Mesenchymal stem cell (in vitro differentiated cells and primary cell): ENCODE results near the gene FARS2.
"Not testable (repeated sequence)": the region's sequence is repeated elsewhere in the genome, so short reads cannot be mapped to it uniquely, and the experiment has no call there.

Experiments
- DNase-seq: peaks from one replicate; pipeline ENCODE4 v3.0.0-alpha.2; 2013
- H2AFZ ChIP-seq: one replicate; pipeline ENCODE4 v1.6.1; 2013; ENCODE audit warnings: low read depth, mild to moderate bottlenecking, control low read depth, inconsistent platforms, low read length, moderate library complexity
- H2AK5ac ChIP-seq: 2 replicates; pipeline ENCODE4 v1.6.1; 2013; ENCODE audit warnings: low read length, moderate library complexity, mild to moderate bottlenecking, inconsistent platforms; ENCODE audit not compliant: severe bottlenecking
- H2BK120ac ChIP-seq: one replicate; pipeline ENCODE4 v1.6.1; 2013; ENCODE audit warnings: low read depth, mild to moderate bottlenecking, inconsistent platforms, low read length, moderate library complexity
- H2BK12ac ChIP-seq, 2 experiments: one replicate each; pipeline ENCODE4 v1.6.1; 2013; ENCODE audit warnings: inconsistent platforms in 2 of 2, low read length in 2 of 2, mild to moderate bottlenecking in 2 of 2, moderate library complexity in 2 of 2, control low read depth in 1 of 2
- H2BK15ac ChIP-seq: one replicate; pipeline ENCODE4 v1.6.1; 2013; ENCODE audit warnings: mild to moderate bottlenecking, low read depth, inconsistent platforms; ENCODE audit not compliant: poor library complexity, severe bottlenecking
- H2BK5ac ChIP-seq: 2 replicates; pipeline ENCODE4 v1.6.1; 2013; ENCODE audit warnings: low read depth, mild to moderate bottlenecking, low read length, control low read depth, inconsistent platforms; ENCODE audit not compliant: poor library complexity, severe bottlenecking
- H3K14ac ChIP-seq, 2 experiments: one replicate each; pipeline ENCODE4 v1.6.1; 2013; ENCODE audit warnings: inconsistent platforms in 2 of 2, low read length in 2 of 2, control low read depth in 1 of 2, mild to moderate bottlenecking in 1 of 2, moderate library complexity in 1 of 2
- H3K18ac ChIP-seq, 2 experiments: one replicate each; pipeline ENCODE4 v1.6.1; 2013; ENCODE audit warnings: inconsistent platforms in 2 of 2, low read length in 2 of 2, control low read depth in 1 of 2, low read depth in 1 of 2, mild to moderate bottlenecking in 1 of 2
- H3K23ac ChIP-seq, 2 experiments: one replicate each; pipeline ENCODE4 v1.6.1; 2013; ENCODE audit warnings: inconsistent platforms in 2 of 2, low read length in 2 of 2, mild to moderate bottlenecking in 2 of 2, moderate library complexity in 2 of 2, control low read depth in 1 of 2
- H3K27ac ChIP-seq: 2 replicates; pipeline ENCODE4 v1.5.1; 2013; ENCODE audit warnings: mild to moderate bottlenecking, moderate library complexity, low read length, control low read depth, inconsistent platforms; ENCODE audit not compliant: poor library complexity, severe bottlenecking
- H3K27me3 ChIP-seq, 2 experiments: 2 replicates each; pipeline versions ENCODE4 v1.6.1 to v1.7.0; 2013; ENCODE audit warnings: low read length in 2 of 2, mild to moderate bottlenecking in 2 of 2, moderate library complexity in 2 of 2, control low read depth in 1 of 2, inconsistent platforms in 1 of 2; ENCODE audit not compliant: control insufficient read depth in 1 of 2, insufficient read depth in 1 of 2
- H3K36me3 ChIP-seq, 2 experiments: 2 replicates each; pipeline versions ENCODE4 v1.6.1 to v1.7.0; 2013; ENCODE audit warnings: low read length in 2 of 2, control low read depth in 1 of 2, inconsistent platforms in 1 of 2, low read depth in 1 of 2, mild to moderate bottlenecking in 1 of 2; ENCODE audit not compliant: insufficient read depth in 2 of 2, control insufficient read depth in 1 of 2
- H3K4ac ChIP-seq, 2 experiments: one replicate each; pipeline ENCODE4 v1.6.1; 2013; ENCODE audit warnings: inconsistent platforms in 2 of 2, low read length in 2 of 2, mild to moderate bottlenecking in 2 of 2, moderate library complexity in 2 of 2, control low read depth in 1 of 2, low read depth in 1 of 2
- H3K4me1 ChIP-seq: 2 replicates; pipeline ENCODE4 v1.6.1; 2013; ENCODE audit warnings: low read depth, low read length, control low read depth; ENCODE audit not compliant: control insufficient read depth, insufficient read depth
- H3K4me2 ChIP-seq: 2 replicates; pipeline ENCODE4 v1.6.1; 2013; ENCODE audit warnings: low read length, mild to moderate bottlenecking, inconsistent platforms; ENCODE audit not compliant: poor library complexity, severe bottlenecking
- H3K4me3 ChIP-seq, 2 experiments: 2 replicates each; pipeline versions ENCODE4 v1.5.1 to v1.7.0; 2013; ENCODE audit warnings: low read length in 2 of 2, mild to moderate bottlenecking in 2 of 2, control low read depth in 1 of 2, low read depth in 1 of 2; ENCODE audit not compliant: insufficient read depth in 1 of 2
- H3K79me1 ChIP-seq: replicated peaks from 2 replicates; pipeline ENCODE4 v1.6.1; 2013; ENCODE audit warnings: mild to moderate bottlenecking, control low read depth, low read length, inconsistent platforms; ENCODE audit not compliant: poor library complexity, severe bottlenecking
- H3K9ac ChIP-seq: 2 replicates; pipeline ENCODE4 v1.7.0; 2013; ENCODE audit warnings: mild to moderate bottlenecking, low read length, moderate library complexity
- H3K9me3 ChIP-seq: 2 replicates; pipeline ENCODE4 v1.7.0; 2013; ENCODE audit warnings: mild to moderate bottlenecking, low read length; ENCODE audit not compliant: control insufficient read depth
- H4K8ac ChIP-seq: one replicate; pipeline ENCODE4 v1.6.1; 2013; ENCODE audit warnings: inconsistent platforms, mild to moderate bottlenecking, low read length, moderate library complexity
- H4K91ac ChIP-seq: one replicate; pipeline ENCODE4 v1.6.1; 2013; ENCODE audit warnings: mild to moderate bottlenecking, low read length, inconsistent platforms
- WGBS: methylation state at CpG from one replicate; pipeline ENCODE4 v1.1.7; 2013; ENCODE audit warnings: mixed read lengths; 5-methylcytosine and 5-hydroxymethylcytosine counted together

The FARS2 gene

DNA sequence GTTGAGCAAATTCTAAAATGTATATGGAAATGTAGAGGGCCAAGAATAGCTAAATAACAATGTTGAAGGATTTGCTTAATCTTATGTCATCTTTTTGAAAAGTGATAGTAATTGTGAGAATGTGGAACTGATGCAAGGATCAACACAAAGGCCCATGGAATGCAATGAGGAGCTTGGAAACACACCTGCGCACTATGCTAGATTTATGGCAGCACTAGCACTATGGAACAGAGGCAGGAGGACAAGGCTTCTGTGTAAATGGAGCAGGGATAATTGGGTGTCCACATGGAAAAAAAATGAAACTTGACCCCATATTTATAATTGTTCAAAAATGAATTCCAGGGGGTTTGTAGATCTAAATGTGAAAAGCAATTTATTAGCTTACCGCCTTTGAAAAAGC, 298.3 kb downstream of the FARS2 start:
- H3K4ac ChIP-seq = no peak overlapping the region
- H3K4me2 ChIP-seq = no peak overlapping the region
- no peak overlapping the region for H2BK5ac ChIP-seq
- no peaks in the 10 kb centered on the region for H3K9me3 ChIP-seq
- no peak overlapping the region for H2AK5ac ChIP-seq
- 96% methylated on average over 2 of the region's 2 CpGs for WGBS
- H3K23ac ChIP-seq = no peak overlapping the region
- H3K18ac ChIP-seq = no peak overlapping the region
- no peak overlapping the region for H3K9ac ChIP-seq
- H3K27me3 ChIP-seq = no peaks in the 10 kb centered on the region
- H2BK120ac ChIP-seq = no peak overlapping the region
- H3K79me1 ChIP-seq = peaks cover 7% of the 10 kb centered on the region
- DNase-seq = no peak
- no peaks in the 10 kb centered on the region for H3K36me3 ChIP-seq
- H2BK12ac ChIP-seq = no peak overlapping the region
- no peak overlapping the region for H4K91ac ChIP-seq
- H2BK15ac ChIP-seq = no peak overlapping the region
- no peak overlapping the region for H2AFZ ChIP-seq
- H3K4me1 ChIP-seq = no peaks in the 10 kb centered on the region
- no peak overlapping the region for H3K4me3 ChIP-seq
- no peak overlapping the region for H3K14ac ChIP-seq
- no peak overlapping the region for H4K8ac ChIP-seq
- no peak overlapping the region for H3K27ac ChIP-seq

DNA sequence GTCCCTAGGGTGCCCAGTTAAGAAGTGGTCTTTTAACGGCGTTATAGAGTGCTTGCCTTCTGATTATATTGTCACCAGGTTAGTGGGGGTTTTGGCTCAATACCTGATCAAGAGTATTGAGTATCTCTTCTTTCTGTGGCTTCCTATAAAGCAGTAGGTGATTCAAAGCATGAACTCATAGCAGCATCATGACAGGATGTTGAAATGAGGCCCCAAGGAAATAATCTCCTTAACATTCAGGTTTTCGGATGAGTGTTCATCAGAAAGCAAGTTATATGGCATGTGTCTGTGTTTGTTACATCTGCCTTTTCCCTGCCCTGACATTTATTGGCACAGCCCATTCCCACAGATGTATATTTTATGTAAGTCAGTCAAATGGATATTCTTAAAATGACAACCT, 301.0 kb downstream of the FARS2 start:
- H3K9ac ChIP-seq = no peak overlapping the region
- no peaks in the 10 kb centered on the region for H3K9me3 ChIP-seq
- H3K27ac ChIP-seq = no peak overlapping the region
- H2BK12ac ChIP-seq = no peak overlapping the region
- no peak overlapping the region for H2BK15ac ChIP-seq
- H3K4me3 ChIP-seq = no peak overlapping the region
- H3K4ac ChIP-seq = no peak overlapping the region
- H3K4me1 ChIP-seq = no peaks in the 10 kb centered on the region
- H4K91ac ChIP-seq = no peak overlapping the region
- H3K4me2 ChIP-seq = no peak overlapping the region
- H4K8ac ChIP-seq = no peak overlapping the region
- no peak overlapping the region for H3K14ac ChIP-seq
- H2AK5ac ChIP-seq = no peak overlapping the region
- H3K27me3 ChIP-seq = no peaks in the 10 kb centered on the region
- H3K36me3 ChIP-seq = no peaks in the 10 kb centered on the region
- no peak overlapping the region for H2BK120ac ChIP-seq
- no peak overlapping the region for H2BK5ac ChIP-seq
- WGBS = 50% methylated on average over 2 of the region's 3 CpGs
- H3K18ac ChIP-seq = no peak overlapping the region
- H3K79me1 ChIP-seq = peaks cover 6% of the 10 kb centered on the region
- H2AFZ ChIP-seq = no peak overlapping the region
- H3K23ac ChIP-seq = no peak overlapping the region
- no peak for DNase-seq

DNA sequence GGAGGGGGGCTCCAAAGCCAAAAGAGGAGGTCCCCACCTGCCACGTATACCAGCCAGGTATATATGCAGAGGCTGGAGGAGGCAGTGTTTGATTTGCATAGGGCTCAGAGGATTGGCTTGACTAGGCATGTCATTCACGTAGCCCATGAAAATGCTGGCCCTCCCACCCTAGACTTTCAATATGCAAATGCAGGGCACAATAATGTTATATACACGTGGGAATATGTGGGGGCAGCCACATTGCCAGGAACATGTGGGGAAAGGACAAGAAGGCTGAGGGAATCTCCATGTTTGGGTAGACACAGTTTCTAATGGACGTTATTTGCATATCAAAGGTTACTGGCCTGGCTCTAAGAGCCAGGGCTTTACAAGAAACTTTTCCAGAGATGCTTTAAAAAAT, 301.8 kb downstream of the FARS2 start:
- H3K18ac ChIP-seq = no peak overlapping the region
- no peaks in the 10 kb centered on the region for H3K4me1 ChIP-seq
- 81% methylated on average over 4 of the region's 4 CpGs for WGBS

DNA sequence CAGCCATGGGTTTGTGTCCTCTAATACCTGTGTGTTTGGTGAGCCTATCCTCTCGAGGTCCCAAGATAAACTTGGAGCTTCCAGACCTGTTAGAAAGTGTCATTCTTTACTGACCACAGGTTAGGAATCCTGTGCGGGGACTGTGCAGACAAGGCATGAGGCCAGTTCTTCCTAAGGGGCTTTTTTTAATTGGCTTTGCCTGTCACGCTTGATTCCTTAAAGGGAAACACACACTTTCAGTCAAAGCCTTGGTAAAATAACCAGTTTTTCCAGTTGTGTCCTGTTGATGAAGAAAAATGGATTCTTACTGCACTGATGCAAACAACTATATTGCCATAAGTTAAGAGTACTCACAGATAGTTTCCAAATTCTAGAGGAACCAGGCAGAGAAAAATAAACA, 303.4 kb downstream of the FARS2 start:
- not testable (repeated sequence) for H3K18ac ChIP-seq, H4K91ac ChIP-seq, H3K14ac ChIP-seq

More for the DNA sequence above, 301.8 kb downstream of the FARS2 start:
- Histone ChIP-seq H3K36me3 (no peaks in the 10 kb centered on the region), H3K79me1 (peaks cover 6% of the 10 kb centered on the region), H3K27ac (no peak overlapping the region), H3K27me3 (no peaks in the 10 kb centered on the region), H2BK5ac (no peak overlapping the region), H2AFZ (no peak overlapping the region), H2BK15ac (no peak overlapping the region), H3K4me3 (no peak overlapping the region), H2BK12ac (no peak overlapping the region), H4K91ac (no peak overlapping the region), H3K4ac (no peak overlapping the region), H3K14ac (no peak overlapping the region), H3K9ac (no peak overlapping the region), H4K8ac (peak overlapping the region; percentile 48), H3K9me3 (no peaks in the 10 kb centered on the region), H2AK5ac (no peak overlapping the region), H3K4me2 (no peak overlapping the region), H3K23ac (no peak overlapping the region), H2BK120ac (no peak overlapping the region)
- DNase-seq = no peak

More for the DNA sequence above, 303.4 kb downstream of the FARS2 start:
- DNase-seq, H2AFZ ChIP-seq, H3K27ac ChIP-seq, H3K4me2 ChIP-seq, H4K8ac ChIP-seq, H3K27me3 ChIP-seq, H3K79me1 ChIP-seq, H2AK5ac ChIP-seq, H2BK15ac ChIP-seq, H3K9me3 ChIP-seq, H2BK120ac ChIP-seq, H3K36me3 ChIP-seq, H3K23ac ChIP-seq, H2BK12ac ChIP-seq, H2BK5ac ChIP-seq, H3K4ac ChIP-seq, H3K4me1 ChIP-seq: not testable (repeated sequence)
- WGBS = 78% methylated on average over 3 of the region's 3 CpGs
- H3K4me3 ChIP-seq = peak overlapping the region in 1 of 2 experiments; percentile 14
- peak overlapping the region; percentile 21 for H3K9ac ChIP-seq
